Stimulated activated CD8-positive, alpha-beta memory T cell treated with anti-CD3 and anti-CD28 coated beads, Interleukin-4, amount 100 ng/mL, for 48 hours (primary cell): ENCODE results near the gene DXO.
"Not testable (repeated sequence)": the region's sequence is repeated elsewhere in the genome, so short reads cannot be mapped to it uniquely, and the experiment has no call there.

Experiments used
- DNase-seq: peaks from one replicate; pipeline ENCODE4 v3.0.0-alpha.2; 2020

DXO gene

GRCh38 chr6:31971993-31972708, at the start of gene DXO:
Gene DXO (minus strand): TSS chr6:31972138. CDS start chr6:31971675, 463 bp downstream.
- peak; percentile 99 for DNase-seq

- DNase-seq: not testable (repeated sequence)
Measured at GRCh38 chr6:32014547-32014946, 42.6 kb upstream of the DXO start, which contains the start of gene C4B. Gene C4B (plus strand): TSS chr6:32014795. CDS start chr6:32014846, 51 bp downstream.

- DNase-seq: not testable (repeated sequence)
Measured at GRCh38 chr6:32013738-32014137, 41.8 kb upstream of the DXO start.

- not testable (repeated sequence) for DNase-seq
Measured at GRCh38 chr6:32012941-32013617, 41.1 kb upstream of the DXO start.

- DNase-seq: not testable (repeated sequence)
Measured at GRCh38 chr6:32010856-32011530, 39.1 kb upstream of the DXO start.

- DNase-seq: not testable (repeated sequence)
Measured at GRCh38 chr6:32009537-32009936, 37.6 kb upstream of the DXO start.

- not testable (repeated sequence) for DNase-seq
Measured at GRCh38 chr6:32008616-32009015, 36.7 kb upstream of the DXO start.

GRCh38 chr6:32008037-32008436, 36.1 kb upstream of the DXO start:
- DNase-seq: not testable (repeated sequence)

- not testable (repeated sequence) for DNase-seq
Measured at GRCh38 chr6:32007086-32007485, 35.1 kb upstream of the DXO start.

GRCh38 chr6:32005991-32006529, 34.1 kb upstream of the DXO start:
- not testable (repeated sequence) for DNase-seq

GRCh38 chr6:32005538-32005880, 33.6 kb upstream of the DXO start:
- not testable (repeated sequence) for DNase-seq

- not testable (repeated sequence) for DNase-seq
Measured at GRCh38 chr6:32004864-32005537, 33.1 kb upstream of the DXO start.

- DNase-seq: not testable (repeated sequence)
Measured at GRCh38 chr6:32004393-32004792, 32.5 kb upstream of the DXO start.

GRCh38 chr6:32003301-32003700, 31.4 kb upstream of the DXO start:
- not testable (repeated sequence) for DNase-seq

GRCh38 chr6:32002546-32003268, 30.8 kb upstream of the DXO start:
- not testable (repeated sequence) for DNase-seq

- DNase-seq: not testable (repeated sequence)
Measured at GRCh38 chr6:31996385-31996784, 24.4 kb upstream of the DXO start.

- DNase-seq: not testable (repeated sequence)
Measured at GRCh38 chr6:31994421-31994820, 22.5 kb upstream of the DXO start.

GRCh38 chr6:31989363-31989762, 17.4 kb upstream of the DXO start:
- not testable (repeated sequence) for DNase-seq

GRCh38 chr6:31981744-31982143, 9.8 kb upstream of the DXO start, which contains the start of gene C4A:
Gene C4A (plus strand): TSS chr6:31982057. CDS start chr6:31982108, 51 bp downstream.
- DNase-seq: not testable (repeated sequence)

GRCh38 chr6:31980998-31981397, 9.1 kb upstream of the DXO start:
- not testable (repeated sequence) for DNase-seq

GRCh38 chr6:31980195-31980876, 8.4 kb upstream of the DXO start:
- DNase-seq: not testable (repeated sequence)
